Measurements from ENCODE around the gene NFATC2IP. TPM values are rescaled to one million over a fixed set of nuclear protein-coding genes. Genes with fewer than 3 reads are reported as not detected.

The NFATC2IP gene
- total and polyA plus RNA-seq, 2 experiments from 2014 or later: 11.4 to 16.8 TPM

GRCh38 chr16:29007730-29008593, 57.2 kb downstream of the NFATC2IP start:
- WGBS, 2 experiments (ENCODE audit: low coverage in 1 of 2, low lambda C conversion rate in 2 of 2, missing lambda C conversion rate in 2 of 2): 54 to 56% methylated on average over 10 of the region's 10 CpGs
- H3K27me3 ChIP-seq (replicated peaks; ENCODE audit: insufficient read depth): no peaks in the 10 kb centered on the region
- DNase-seq: peak; percentile 86
- TF ChIP-seq EZH2 (IDR thresholded peaks at IDR 0.05; ENCODE audit: insufficient read depth, poor library complexity, severe bottlenecking) (no peak), EZH2phosphoT487 (IDR thresholded peaks at IDR 0.05; ENCODE audit: insufficient read depth, low read depth) (no peak)
- H3K36me3 ChIP-seq (ENCODE audit: low read depth): no peaks in the 10 kb centered on the region
- H3K27ac ChIP-seq: no peak overlapping the region
- no peak overlapping the region for H3K4me3 ChIP-seq
- no peak overlapping the region for H3K4me2 ChIP-seq (ENCODE audit: unreplicated experiment)
- H3K9me3 ChIP-seq (ENCODE audit: low read depth): no peaks in the 10 kb centered on the region
- no peak overlapping the region for H2AFZ ChIP-seq
- no peaks in the 10 kb centered on the region for H3K79me2 ChIP-seq (ENCODE audit: insufficient read depth)
- peaks cover 5% of the 10 kb centered on the region; the same call in 1 of the 2 replicates for H3F3A ChIP-seq (ENCODE audit: insufficient read depth)
- no peaks in the 10 kb centered on the region for H4K20me1 ChIP-seq (ENCODE audit: insufficient read depth)
- in situ Hi-C loops (cut with MboI): no loop called here
- peaks cover 7% of the 10 kb centered on the region for H3K4me1 ChIP-seq (ENCODE audit: insufficient read depth)
- no peak overlapping the region for H3K9ac ChIP-seq
- no peaks in the 10 kb centered on the region for H3K9me2 ChIP-seq (ENCODE audit: insufficient read depth)

- no peaks in the 10 kb centered on the region for H3K9me3 ChIP-seq (ENCODE audit: low read depth)
Measured at GRCh38 chr16:29009050-29009837, 58.5 kb downstream of the NFATC2IP start.

DNA sequence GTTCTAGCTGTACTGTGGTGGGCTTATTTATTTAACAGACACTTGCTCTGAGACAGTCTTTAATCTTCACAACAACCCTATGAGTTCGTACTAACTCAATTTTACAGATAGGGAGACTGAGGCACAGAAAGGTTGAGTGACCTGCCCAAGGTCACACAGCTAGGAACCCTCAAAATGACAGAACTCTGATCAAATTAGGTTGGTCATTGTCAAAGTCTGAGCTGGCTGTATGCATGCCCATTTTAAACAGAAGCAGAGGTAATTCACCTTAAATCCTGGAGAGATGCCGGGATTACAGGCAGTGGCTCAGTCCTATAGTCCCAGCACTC, 59.1 kb downstream of the NFATC2IP start:
- Histone ChIP-seq H4K20me1 (ENCODE audit: insufficient read depth) (no peaks in the 10 kb centered on the region), H3K27me3 (replicated peaks; ENCODE audit: insufficient read depth) (no peaks in the 10 kb centered on the region), H3K9me2 (ENCODE audit: insufficient read depth) (no peaks in the 10 kb centered on the region), H3K27ac (no peak overlapping the region), H2AFZ (no peak overlapping the region), H3K9me3 (ENCODE audit: low read depth) (no peaks in the 10 kb centered on the region), H3K36me3 (ENCODE audit: low read depth) (no peaks in the 10 kb centered on the region), H3K9ac (no peak overlapping the region), H3K4me1 (ENCODE audit: insufficient read depth) (peaks cover 5% of the 10 kb centered on the region), H3F3A (ENCODE audit: insufficient read depth) (peaks cover 5% of the 10 kb centered on the region; the same call in 1 of the 2 replicates), H3K4me3 (no peak overlapping the region), H3K79me2 (ENCODE audit: insufficient read depth) (no peaks in the 10 kb centered on the region), H3K4me2 (ENCODE audit: unreplicated experiment) (no peak overlapping the region)
- WGBS, 2 experiments (ENCODE audit: low coverage in 1 of 2, low lambda C conversion rate in 2 of 2, missing lambda C conversion rate in 2 of 2): 74 to 77% methylated on average over 2 of the region's 2 CpGs
- TF ChIP-seq EZH2 (IDR thresholded peaks at IDR 0.05; ENCODE audit: insufficient read depth, poor library complexity, severe bottlenecking) (no peak), EZH2phosphoT487 (IDR thresholded peaks at IDR 0.05; ENCODE audit: insufficient read depth, low read depth) (no peak)
- DNase-seq: no peak
- in situ Hi-C loops (cut with MboI): no loop called here

More at GRCh38 chr16:29009050-29009837, 58.5 kb downstream of the NFATC2IP start:
- Histone ChIP-seq H2AFZ (no peak overlapping the region), H3K4me3 (no peak overlapping the region), H3K79me2 (ENCODE audit: insufficient read depth) (no peaks in the 10 kb centered on the region), H3K9ac (no peak overlapping the region), H3K27ac (no peak overlapping the region), H3K4me1 (ENCODE audit: insufficient read depth) (peaks cover 7% of the 10 kb centered on the region), H3K4me2 (ENCODE audit: unreplicated experiment) (no peak overlapping the region), H3K27me3 (replicated peaks; ENCODE audit: insufficient read depth) (no peaks in the 10 kb centered on the region), H3K9me2 (ENCODE audit: insufficient read depth) (no peaks in the 10 kb centered on the region), H3F3A (ENCODE audit: insufficient read depth) (peaks cover 5% of the 10 kb centered on the region; the same call in 1 of the 2 replicates), H4K20me1 (ENCODE audit: insufficient read depth) (no peaks in the 10 kb centered on the region), H3K36me3 (ENCODE audit: low read depth) (no peaks in the 10 kb centered on the region)
- WGBS, 2 experiments (ENCODE audit: low coverage in 1 of 2, low lambda C conversion rate in 2 of 2, missing lambda C conversion rate in 2 of 2): 84 to 92% methylated on average over 11 to 14 of the region's 14 CpGs
- in situ Hi-C loops (cut with MboI): no loop called here
- no peak for TF ChIP-seq EZH2phosphoT487 (IDR thresholded peaks at IDR 0.05; ENCODE audit: insufficient read depth, low read depth)
- no peak for TF ChIP-seq EZH2 (IDR thresholded peaks at IDR 0.05; ENCODE audit: insufficient read depth, poor library complexity, severe bottlenecking)
- DNase-seq: no peak

GRCh38 chr16:29011112-29011511, 60.4 kb downstream of the NFATC2IP start:
- peaks cover 4% of the 10 kb centered on the region for H3K4me1 ChIP-seq (ENCODE audit: insufficient read depth)
- no peaks in the 10 kb centered on the region for H3K79me2 ChIP-seq (ENCODE audit: insufficient read depth)
- WGBS, 2 experiments (ENCODE audit: low coverage in 1 of 2, low lambda C conversion rate in 2 of 2, missing lambda C conversion rate in 2 of 2): 70 to 76% methylated on average over 8 of the region's 8 CpGs
- no peak overlapping the region for H2AFZ ChIP-seq
- no peak overlapping the region for H3K9ac ChIP-seq
- no peaks in the 10 kb centered on the region for H3K27me3 ChIP-seq (replicated peaks; ENCODE audit: insufficient read depth)
- no peak overlapping the region for H3K4me2 ChIP-seq (ENCODE audit: unreplicated experiment)
- no peaks in the 10 kb centered on the region for H3K9me2 ChIP-seq (ENCODE audit: insufficient read depth)
- no peak overlapping the region for H3K4me3 ChIP-seq
- H3K27ac ChIP-seq: no peak overlapping the region
- TF ChIP-seq EZH2 (IDR thresholded peaks at IDR 0.05; ENCODE audit: insufficient read depth, poor library complexity, severe bottlenecking) (no peak), EZH2phosphoT487 (IDR thresholded peaks at IDR 0.05; ENCODE audit: insufficient read depth, low read depth) (no peak)
- peaks cover 5% of the 10 kb centered on the region; the same call in 1 of the 2 replicates for H3F3A ChIP-seq (ENCODE audit: insufficient read depth)
- H3K9me3 ChIP-seq (ENCODE audit: low read depth): no peaks in the 10 kb centered on the region
- H4K20me1 ChIP-seq (ENCODE audit: insufficient read depth): no peaks in the 10 kb centered on the region
- in situ Hi-C loops (cut with MboI): no loop called here
- DNase-seq: no peak
- H3K36me3 ChIP-seq (ENCODE audit: low read depth): no peaks in the 10 kb centered on the region

All from GM23248 (cell line).